Upper lobe of left lung (tissue), 6 donors: ENCODE data around the gene DSCAM. TPM values are rescaled to one million over a fixed set of nuclear protein-coding genes. Genes with fewer than 3 reads are reported as not detected.
"Not testable (repeated sequence)": the region's sequence is repeated elsewhere in the genome, so short reads cannot be mapped to it uniquely, and the experiment has no call there.

Source experiments
- ATAC-seq, 2 donors: fragments of 200-7000 bp; cut with Tn5 transposase; one replicate each; pipeline ENCODE4 v1.9.1; 2022; ENCODE audit warnings: mild to moderate bottlenecking in 2 of 2, moderate library complexity in 2 of 2; ENCODE audit not compliant: low FRiP score in 2 of 2
- DNase-seq, 2 donors: peaks; one replicate each; pipeline ENCODE4 v3.0.0-alpha.2; 2019 to 2020
- H3K27ac ChIP-seq, 4 donors: fragments of 200-600 bp; sonication (generic); one replicate each; pipeline ENCODE4 v1.5.1; 2016 to 2019
- H3K27me3 ChIP-seq, 4 donors: fragments of 200-600 bp; sonication (generic); one replicate each; pipeline ENCODE4 v1.5.1; 2017 to 2019
- H3K36me3 ChIP-seq, 4 donors: fragments of 200-600 bp; sonication (generic); one replicate each; pipeline ENCODE4 v1.5.1; 2016 to 2019
- H3K4me1 ChIP-seq, 4 donors: fragments of 200-600 bp; sonication (generic); one replicate each; pipeline ENCODE4 v1.5.1; 2018 to 2019
- H3K4me3 ChIP-seq, 4 donors: fragments of 200-600 bp; sonication (generic); one replicate each; pipeline ENCODE4 v1.5.1; 2017 to 2019; ENCODE audit warnings: mild to moderate bottlenecking in 2 of 4, moderate library complexity in 1 of 4
- H3K9me3 ChIP-seq, 4 donors: fragments of 200-600 bp; sonication (generic); one replicate each; pipeline ENCODE4 v1.5.1; 2018 to 2019
- CTCF ChIP-seq, 6 experiments: fragments of 450-650 bp in 4 of 6; fragments of 200-600 bp in 2 of 6; sonication (generic) in 2 of 6; IDR thresholded peaks; one replicate each; pipeline ENCODE4 v1.5.1; 2016 to 2019; ENCODE audit warnings: antibody characterized with exemption in 6 of 6
- EP300 ChIP-seq, 4 donors: sonication (generic); formaldehyde crosslinking; IDR thresholded peaks; one replicate each; pipeline ENCODE4 v1.5.1; 2017; ENCODE audit warnings: antibody characterized with exemption in 4 of 4, control low read depth in 2 of 4
- POLR2A ChIP-seq, 4 donors: fragments of 450-650 bp; IDR thresholded peaks; one replicate each; pipeline ENCODE4 v1.5.1; 2016 to 2017; ENCODE audit warnings: antibody characterized with exemption in 4 of 4, mild to moderate bottlenecking in 2 of 4
- POLR2AphosphoS5 ChIP-seq, 2 donors: sonication (generic); formaldehyde crosslinking; IDR thresholded peaks; one replicate each; pipeline ENCODE4 v1.5.1; 2017; ENCODE audit warnings: antibody characterized with exemption in 2 of 2
- WGBS, 2 donors: methylation state at CpG; one replicate each; pipeline ENCODE4 v1.1.5; 2017 to 2018; 5-methylcytosine and 5-hydroxymethylcytosine counted together
- total RNA-seq, 6 donors: library from RNA; depleted of rRNA in 4 of 6; stranded (reverse); fragments of >200 nt in 4 of 6; gene quantifications; one replicate each; pipeline versions ENCODE4 v1.1.0 to v1.2.1, GENCODE V29; 2016 to 2021
- donor health status: DM: no; HTN: no; CAD: no; lungs with moderate emphysema.
- donor health status: DM: no; HTN: yes; CAD: no; lungs with severe emphysema.

DSCAM gene
- total RNA-seq, 6 donors from 2014 or later: under 0.01 to 0.61 (median 0.26) TPM; not detected in 1

GRCh38 chr21:40187946-40188654 lies 658.9 kb downstream of the DSCAM start:
- H3K4me1 ChIP-seq: no peaks in the 10 kb centered on the region
- H3K4me3 ChIP-seq: no peak overlapping the region
- H3K27me3 ChIP-seq: no peaks in the 10 kb centered on the region
- DNase-seq (no peak), ATAC-seq (no peak)
- H3K36me3 ChIP-seq: no peaks in the 10 kb centered on the region
- 79 to 82% methylated on average over 9 of the region's 9 CpGs for WGBS, 2 donors
- no peak overlapping the region for H3K27ac ChIP-seq
- H3K9me3 ChIP-seq: peaks cover 0 to 4% (median 0%) of the 10 kb centered on the region in 4 donors
- TF ChIP-seq EP300 (IDR thresholded peaks at IDR 0.05) (no peak), CTCF (IDR thresholded peaks at IDR 0.05) (no peak), POLR2AphosphoS5 (IDR thresholded peaks at IDR 0.05) (no peak), POLR2A (IDR thresholded peaks at IDR 0.05) (no peak)

- ATAC-seq (no peak), DNase-seq (no peak)
- Histone ChIP-seq H3K27ac (no peak overlapping the region), H3K36me3 (no peaks in the 10 kb centered on the region), H3K27me3 (no peaks in the 10 kb centered on the region), H3K4me3 (no peak overlapping the region), H3K9me3 (peaks cover 0 to 5% (median 0%) of the 10 kb centered on the region in 4 donors), H3K4me1 (no peaks in the 10 kb centered on the region)
- 77 to 86% methylated on average over 6 of the region's 6 CpGs for WGBS, 2 donors
- no peak for TF ChIP-seq CTCF (IDR thresholded peaks at IDR 0.05)
- no peak for TF ChIP-seq POLR2AphosphoS5 (IDR thresholded peaks at IDR 0.05)
- no peak for TF ChIP-seq EP300 (IDR thresholded peaks at IDR 0.05)
- TF ChIP-seq POLR2A (IDR thresholded peaks at IDR 0.05): no peak
Observed at GRCh38 chr21:40187244-40187643, 659.7 kb downstream of the DSCAM start.

GRCh38 chr21:40186045-40186444 lies 660.9 kb downstream of the DSCAM start:
- Histone ChIP-seq H3K9me3 (peaks cover 0 to 5% (median 0%) of the 10 kb centered on the region in 4 donors), H3K36me3 (no peaks in the 10 kb centered on the region), H3K27ac (no peak overlapping the region), H3K4me3 (no peak overlapping the region), H3K4me1 (no peaks in the 10 kb centered on the region), H3K27me3 (no peaks in the 10 kb centered on the region)
- no peak for DNase-seq
- no peak for TF ChIP-seq POLR2A (IDR thresholded peaks at IDR 0.05)
- TF ChIP-seq EP300 (IDR thresholded peaks at IDR 0.05): no peak
- no peak for TF ChIP-seq CTCF (IDR thresholded peaks at IDR 0.05)
- TF ChIP-seq POLR2AphosphoS5 (IDR thresholded peaks at IDR 0.05): no peak
- no peak for ATAC-seq
- WGBS, 2 donors: 30 to 32% methylated on average over 6 of the region's 6 CpGs

- DNase-seq: peak in 1 of 2 donors; percentile 40
- Histone ChIP-seq H3K4me1 (no peaks in the 10 kb centered on the region), H3K36me3 (no peaks in the 10 kb centered on the region), H3K4me3 (no peak overlapping the region), H3K27me3 (no peaks in the 10 kb centered on the region), H3K27ac (no peak overlapping the region), H3K9me3 (peaks cover 0 to 5% (median 0%) of the 10 kb centered on the region in 4 donors)
- ATAC-seq: no peak
- 86 to 96% methylated on average over 4 to 8 of the region's 8 CpGs for WGBS, 2 donors
- TF ChIP-seq EP300 (IDR thresholded peaks at IDR 0.05) (no peak), POLR2A (IDR thresholded peaks at IDR 0.05) (no peak), CTCF (IDR thresholded peaks at IDR 0.05) (no peak), POLR2AphosphoS5 (IDR thresholded peaks at IDR 0.05) (no peak)
Observed at GRCh38 chr21:40185208-40185607, 661.8 kb downstream of the DSCAM start.

- not testable (repeated sequence) for H3K36me3 ChIP-seq, H3K27ac ChIP-seq, H3K4me1 ChIP-seq, DNase-seq, H3K27me3 ChIP-seq, ATAC-seq, H3K4me3 ChIP-seq, H3K9me3 ChIP-seq
- WGBS, 2 donors: 93 to 94% methylated on average over 6 to 12 of the region's 19 CpGs
Observed at GRCh38 chr21:40182491-40182890, 664.5 kb downstream of the DSCAM start.
